Stimulated activated CD4-positive, alpha-beta T cell treated with anti-CD3 and anti-CD28 coated beads, Interleukin-12 subunit alpha, Interleukin-12 subunit beta, amount 100 ng/mL, for 48 hours (primary cell): Measurements from ENCODE around the gene IFNK.
"Not testable (repeated sequence)": the region's sequence is repeated elsewhere in the genome, so short reads cannot be mapped to it uniquely, and the experiment has no call there.

Source experiments
- DNase-seq, 3 donors: peaks; one replicate each; pipeline ENCODE4 v3.0.0-alpha.2; 2020; ENCODE audit warnings: low read depth in 2 of 3, low spot score in 1 of 3

Gene IFNK

GRCh38 chr9:27524236-27524635 lies at the start of gene IFNK:
IFNK (plus strand) TSS chr9:27524290; CDS start chr9:27524337, 47 bp downstream.
- DNase-seq: no peak

- DNase-seq: no peak
Measured at GRCh38 chr9:27474305-27474704, 49.8 kb upstream of the IFNK start.

GRCh38 chr9:27475057-27475595 lies 49.0 kb upstream of the IFNK start:
- DNase-seq: no peak

GRCh38 chr9:27476870-27477515 lies 47.1 kb upstream of the IFNK start:
- DNase-seq: no peak

GRCh38 chr9:27478322-27478721 lies 45.8 kb upstream of the IFNK start:
- DNase-seq: no peak

GRCh38 chr9:27482709-27483108 lies 41.4 kb upstream of the IFNK start:
- no peak for DNase-seq

- DNase-seq: no peak
Measured at GRCh38 chr9:27483576-27483975, 40.5 kb upstream of the IFNK start.

- no peak for DNase-seq
Measured at GRCh38 chr9:27485158-27485557, 38.9 kb upstream of the IFNK start.

GRCh38 chr9:27487128-27487640 lies 36.9 kb upstream of the IFNK start:
- no peak for DNase-seq

- no peak for DNase-seq
Measured at GRCh38 chr9:27487927-27488326, 36.2 kb upstream of the IFNK start.

GRCh38 chr9:27489087-27489876 lies 34.8 kb upstream of the IFNK start:
- DNase-seq: no peak

- DNase-seq: no peak
Measured at GRCh38 chr9:27491154-27491553, 32.9 kb upstream of the IFNK start.

- DNase-seq: no peak
Measured at GRCh38 chr9:27495480-27496134, 28.5 kb upstream of the IFNK start.

GRCh38 chr9:27496135-27496504 lies 28.0 kb upstream of the IFNK start:
- no peak for DNase-seq

- DNase-seq: no peak
Measured at GRCh38 chr9:27497883-27498417, 26.1 kb upstream of the IFNK start.

- no peak for DNase-seq
Measured at GRCh38 chr9:27499451-27499850, 24.6 kb upstream of the IFNK start.

GRCh38 chr9:27500902-27501301 lies 23.2 kb upstream of the IFNK start:
- not testable (repeated sequence) for DNase-seq

- no peak for DNase-seq
Measured at GRCh38 chr9:27503623-27504022, 20.5 kb upstream of the IFNK start.

GRCh38 chr9:27504259-27504658 lies 19.8 kb upstream of the IFNK start:
- DNase-seq: no peak

- no peak for DNase-seq
Measured at GRCh38 chr9:27505744-27506161, 18.3 kb upstream of the IFNK start.

GRCh38 chr9:27506981-27507380 lies 17.1 kb upstream of the IFNK start:
- DNase-seq: no peak
